HepG2 (cell line): ENCODE data around the gene DUSP7. TPM values are rescaled to one million over a fixed set of nuclear protein-coding genes. Genes with fewer than 3 reads are reported as not detected.

Experiments used
- ARNT2 ChIP-seq: sonication (generic); formaldehyde crosslinking; IDR thresholded peaks from 2 replicates; pipeline ENCODE4 v1.8.0; 2022; ENCODE audit warnings: mild to moderate bottlenecking, low read depth, missing genetic modification reagents, moderate library complexity
- EED ChIP-seq: sonication (generic); formaldehyde crosslinking; IDR thresholded peaks from 2 replicates; pipeline ENCODE4 v1.5.0; 2020; ENCODE audit warnings: mild to moderate bottlenecking, missing genetic modification reagents
- GATAD2A ChIP-seq: IDR thresholded peaks from 2 replicates; pipeline ENCODE4 v1.6.1; 2016
- HNF4G ChIP-seq, 2 experiments: sonication (generic) in 1 of 2; formaldehyde crosslinking in 1 of 2; IDR thresholded peaks; 2 replicates each; pipeline versions ENCODE4 v1.4.0 to v1.6.1; 2011 to 2020; ENCODE audit warnings: borderline replicate concordance in 2 of 2, low read depth in 2 of 2, mild to moderate bottlenecking in 2 of 2, low read length in 1 of 2, missing genetic modification reagents in 1 of 2, moderate library complexity in 1 of 2
- KLF13 ChIP-seq: sonication (generic); formaldehyde crosslinking; IDR thresholded peaks from 2 replicates; pipeline ENCODE4 v1.4.0; 2020; ENCODE audit warnings: mild to moderate bottlenecking, missing genetic modification reagents
- SAFB2 ChIP-seq: sonication (generic); formaldehyde crosslinking; IDR thresholded peaks from 2 replicates; pipeline ENCODE4 v1.5.1; 2020; ENCODE audit warnings: missing genetic modification reagents, low read depth, mild to moderate bottlenecking, borderline replicate concordance
- ZMYM4 ChIP-seq: sonication (generic); formaldehyde crosslinking; IDR thresholded peaks from 2 replicates; pipeline ENCODE4 v1.8.1; 2023; ENCODE audit warnings: mild to moderate bottlenecking, missing genetic modification reagents
- ZNF292 ChIP-seq: sonication (generic); formaldehyde crosslinking; IDR thresholded peaks from 2 replicates; pipeline ENCODE4 v1.8.1; 2022; ENCODE audit warnings: mild to moderate bottlenecking, low read depth, missing genetic modification reagents, borderline replicate concordance
- ZNF563 ChIP-seq: sonication (generic); formaldehyde crosslinking; IDR thresholded peaks from 2 replicates; pipeline ENCODE4 v1.8.0; 2022; ENCODE audit warnings: mild to moderate bottlenecking, moderate library complexity, missing genetic modification reagents
- ZNF792 ChIP-seq: IDR thresholded peaks from 2 replicates; pipeline ENCODE4 v1.6.1; 2016
- polyA plus RNA-seq, 8 experiments: library from polyadenylated mRNA; depleted of rRNA in 3 of 8; stranded (reverse) in 7 of 8; unstranded in 1 of 8; fragments of >200 nt; fragmentation: Illumina TruSeq in 4 of 8; extraction: Trizol in 4 of 8; gene quantifications; 2 replicates each; pipeline versions ENCODE4 v1.2.1 to v1.2.3, GENCODE V29; 2011 to 2016; ENCODE audit warnings: low read depth in 4 of 8, missing spikeins in 1 of 8, mixed read lengths in 1 of 8; ENCODE audit not compliant: insufficient read depth in 1 of 8
- total RNA-seq, 5 experiments: library from RNA; depleted of rRNA; stranded (reverse); fragments of >200 nt; fragmentation: Illumina TruSeq; extraction: Trizol; gene quantifications; 2 replicates each; pipeline ENCODE4 v1.2.3, GENCODE V29; 2016; ENCODE audit warnings: low read depth in 1 of 5
- TF ChIP-seq, protein P1 (sequence below): sonication (generic); formaldehyde crosslinking; IDR thresholded peaks from 2 replicates; pipeline ENCODE4 v1.4.0; 2020; ENCODE audit warnings: missing genetic modification reagents
- TF ChIP-seq, protein P2 (sequence below): sonication (generic); formaldehyde crosslinking; IDR thresholded peaks from 2 replicates; pipeline ENCODE4 v1.5.1; 2020; ENCODE audit warnings: mild to moderate bottlenecking, missing genetic modification reagents, moderate library complexity
- TF ChIP-seq, protein P3 (sequence below): sonication (generic); formaldehyde crosslinking; IDR thresholded peaks from 2 replicates; pipeline ENCODE4 v1.8.0; 2023; ENCODE audit warnings: mild to moderate bottlenecking, missing genetic modification reagents

Gene DUSP7
- total and polyA plus RNA-seq, 2 of the 13 experiments (the other 11 are each of a cell fraction or from before 2014, with no cell fraction given), result 6.6 to 8.8 TPM

DNA sequence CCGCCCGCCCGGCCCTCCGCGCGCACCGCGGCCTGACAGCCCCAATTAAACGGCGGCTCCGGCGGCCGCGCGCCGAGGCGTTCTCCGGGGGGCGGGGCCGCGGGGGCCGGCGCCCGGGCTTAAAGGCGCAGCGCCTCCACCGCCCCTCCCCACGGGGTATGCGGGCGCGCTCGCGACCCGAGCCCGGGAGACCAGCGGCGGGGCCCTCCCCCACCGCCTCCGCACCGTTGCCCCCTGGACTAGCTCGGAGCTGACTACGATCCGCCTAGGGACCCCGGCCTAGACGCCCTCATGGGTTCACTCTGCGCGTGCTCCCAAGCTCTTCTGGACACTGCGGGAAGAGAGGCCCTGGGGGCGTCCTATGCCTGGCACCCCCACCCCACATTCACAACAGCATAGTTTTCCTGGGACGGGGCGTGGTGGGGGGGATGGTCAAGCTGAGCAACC is at the start of gene DUSP7 (continued):
- TF ChIP-seq, protein P1, sequence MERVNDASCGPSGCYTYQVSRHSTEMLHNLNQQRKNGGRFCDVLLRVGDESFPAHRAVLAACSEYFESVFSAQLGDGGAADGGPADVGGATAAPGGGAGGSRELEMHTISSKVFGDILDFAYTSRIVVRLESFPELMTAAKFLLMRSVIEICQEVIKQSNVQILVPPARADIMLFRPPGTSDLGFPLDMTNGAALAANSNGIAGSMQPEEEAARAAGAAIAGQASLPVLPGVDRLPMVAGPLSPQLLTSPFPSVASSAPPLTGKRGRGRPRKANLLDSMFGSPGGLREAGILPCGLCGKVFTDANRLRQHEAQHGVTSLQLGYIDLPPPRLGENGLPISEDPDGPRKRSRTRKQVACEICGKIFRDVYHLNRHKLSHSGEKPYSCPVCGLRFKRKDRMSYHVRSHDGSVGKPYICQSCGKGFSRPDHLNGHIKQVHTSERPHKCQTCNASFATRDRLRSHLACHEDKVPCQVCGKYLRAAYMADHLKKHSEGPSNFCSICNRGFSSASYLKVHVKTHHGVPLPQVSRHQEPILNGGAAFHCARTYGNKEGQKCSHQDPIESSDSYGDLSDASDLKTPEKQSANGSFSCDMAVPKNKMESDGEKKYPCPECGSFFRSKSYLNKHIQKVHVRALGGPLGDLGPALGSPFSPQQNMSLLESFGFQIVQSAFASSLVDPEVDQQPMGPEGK, result peak; percentile 67
- TF ChIP-seq ARNT2 (CRISPR knock-in tag) (peak; percentile 39), ZNF792 (CRISPR knock-in tag) (0 out of 2 replicates have a peak, but pooled peaks have one; percentile 9), ZNF563 (0 out of 2 replicates have a peak, but pooled peaks have one; percentile 20), ZNF292 (CRISPR knock-in tag) (peak; percentile 4; the same call in 1 of the 2 replicates), ZMYM4 (CRISPR knock-in tag) (0 out of 2 replicates have a peak, but pooled peaks have one; percentile 5), SAFB2 (CRISPR knock-in tag) (0 out of 2 replicates have a peak, but pooled peaks have one; percentile 38), EED (CRISPR knock-in tag) (0 out of 2 replicates have a peak, but pooled peaks have one; percentile 48), GATAD2A (CRISPR knock-in tag) (no peak), KLF13 (CRISPR knock-in tag) (0 out of 2 replicates have a peak, but pooled peaks have one; percentile 25), HNF4G (IDR thresholded peaks at IDR 0.05; ENCODE audit: borderline replicate concordance, low read depth, low read length) (no peak), HNF4G (CRISPR knock-in tag; IDR thresholded peaks at IDR 0.05; ENCODE audit: borderline replicate concordance, low read depth) (0 out of 2 replicates have a peak, but pooled peaks have one; percentile 39)
- TF ChIP-seq, protein P2, sequence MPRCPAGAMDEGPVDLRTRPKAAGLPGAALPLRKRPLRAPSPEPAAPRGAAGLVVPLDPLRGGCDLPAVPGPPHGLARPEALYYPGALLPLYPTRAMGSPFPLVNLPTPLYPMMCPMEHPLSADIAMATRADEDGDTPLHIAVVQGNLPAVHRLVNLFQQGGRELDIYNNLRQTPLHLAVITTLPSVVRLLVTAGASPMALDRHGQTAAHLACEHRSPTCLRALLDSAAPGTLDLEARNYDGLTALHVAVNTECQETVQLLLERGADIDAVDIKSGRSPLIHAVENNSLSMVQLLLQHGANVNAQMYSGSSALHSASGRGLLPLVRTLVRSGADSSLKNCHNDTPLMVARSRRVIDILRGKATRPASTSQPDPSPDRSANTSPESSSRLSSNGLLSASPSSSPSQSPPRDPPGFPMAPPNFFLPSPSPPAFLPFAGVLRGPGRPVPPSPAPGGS, result peak; percentile 30; the same call in 1 of the 2 replicates
- TF ChIP-seq, protein P3, sequence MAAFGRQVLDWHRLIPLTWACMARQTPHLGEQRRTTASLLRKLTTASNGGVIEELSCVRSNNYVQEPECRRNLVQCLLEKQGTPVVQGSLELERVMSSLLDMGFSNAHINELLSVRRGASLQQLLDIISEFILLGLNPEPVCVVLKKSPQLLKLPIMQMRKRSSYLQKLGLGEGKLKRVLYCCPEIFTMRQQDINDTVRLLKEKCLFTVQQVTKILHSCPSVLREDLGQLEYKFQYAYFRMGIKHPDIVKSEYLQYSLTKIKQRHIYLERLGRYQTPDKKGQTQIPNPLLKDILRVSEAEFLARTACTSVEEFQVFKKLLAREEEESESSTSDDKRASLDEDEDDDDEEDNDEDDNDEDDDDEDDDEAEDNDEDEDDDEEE, result 0 out of 2 replicates have a peak, but pooled peaks have one; percentile 20
